CD4-positive, alpha-beta T cell treated with Interleukin-2 at 100 ng/mL for 4 hours (primary cell): ENCODE data around the gene OGFOD3.
A peak's percentile ranks its signal among the peaks of the same experiment; 100 is the strongest.

Experiments
- DNase-seq: peaks from one replicate; pipeline ENCODE4 v3.0.0-alpha.2; 2020; ENCODE audit warnings: low spot score

OGFOD3 gene

GRCh38 chr17:82446649-82447048, 28.3 kb upstream of the OGFOD3 start:
- DNase-seq: no peak

GRCh38 chr17:82446124-82446523, 27.7 kb upstream of the OGFOD3 start:
- DNase-seq: no peak

GRCh38 chr17:82445542-82445941, 27.2 kb upstream of the OGFOD3 start:
- DNase-seq: no peak

GRCh38 chr17:82444941-82445521, 26.6 kb upstream of the OGFOD3 start:
- no peak for DNase-seq

- no peak for DNase-seq
Observed at GRCh38 chr17:82444284-82444893, 26.0 kb upstream of the OGFOD3 start.

GRCh38 chr17:82443465-82444283, 25.3 kb upstream of the OGFOD3 start:
- no peak for DNase-seq

GRCh38 chr17:82442643-82443464, 24.5 kb upstream of the OGFOD3 start:
- DNase-seq: no peak

- no peak for DNase-seq
Observed at GRCh38 chr17:82441691-82442487, 23.5 kb upstream of the OGFOD3 start.

- no peak for DNase-seq
Observed at GRCh38 chr17:82440991-82441627, 22.7 kb upstream of the OGFOD3 start.

- DNase-seq: no peak
Observed at GRCh38 chr17:82440469-82440981, 22.1 kb upstream of the OGFOD3 start.

- DNase-seq: no peak
Observed at GRCh38 chr17:82439829-82440365, 21.5 kb upstream of the OGFOD3 start.

- DNase-seq: no peak
Observed at GRCh38 chr17:82439194-82439828, 20.9 kb upstream of the OGFOD3 start.

- no peak for DNase-seq
Observed at GRCh38 chr17:82438401-82439193, 20.2 kb upstream of the OGFOD3 start.

- no peak for DNase-seq
Observed at GRCh38 chr17:82437325-82437668, 18.9 kb upstream of the OGFOD3 start.

- DNase-seq: no peak
Observed at GRCh38 chr17:82436601-82437324, 18.4 kb upstream of the OGFOD3 start.

- DNase-seq: no peak
Observed at GRCh38 chr17:82435601-82436583, 17.5 kb upstream of the OGFOD3 start.

- DNase-seq: no peak
Observed at GRCh38 chr17:82435103-82435502, 16.7 kb upstream of the OGFOD3 start.

GRCh38 chr17:82434216-82434565, 15.8 kb upstream of the OGFOD3 start:
- DNase-seq: peak; percentile 31
